T-helper 9 cell (primary cell): ENCODE data around the gene MANBA.
"Not testable (repeated sequence)": the region's sequence is repeated elsewhere in the genome, so short reads cannot be mapped to it uniquely, and the experiment has no call there.

Experiments
- DNase-seq: peaks from one replicate; pipeline ENCODE4 v3.0.0-alpha.2; 2020

Gene MANBA

GRCh38 chr4:102718833-102719575 lies 41.8 kb downstream of the MANBA start:
- not testable (repeated sequence) for DNase-seq

- DNase-seq: no peak
These were observed 43.2 kb downstream of the MANBA start for GRCh38 chr4:102717448-102718092.

GRCh38 chr4:102715057-102715456 lies 45.7 kb downstream of the MANBA start:
- no peak for DNase-seq

GRCh38 chr4:102713774-102714173 lies 47.0 kb downstream of the MANBA start:
- not testable (repeated sequence) for DNase-seq

GRCh38 chr4:102713096-102713495 lies 47.7 kb downstream of the MANBA start:
- DNase-seq: no peak

- DNase-seq: no peak
These were observed 49.8 kb downstream of the MANBA start for GRCh38 chr4:102710986-102711385.

- not testable (repeated sequence) for DNase-seq
These were observed 51.7 kb downstream of the MANBA start for GRCh38 chr4:102709060-102709459.

GRCh38 chr4:102707150-102707549 lies 53.6 kb downstream of the MANBA start:
- no peak for DNase-seq

GRCh38 chr4:102705391-102705935 lies 55.3 kb downstream of the MANBA start:
- DNase-seq: no peak

- DNase-seq: no peak
These were observed 64.0 kb downstream of the MANBA start for GRCh38 chr4:102696758-102697157.

GRCh38 chr4:102694791-102695190 lies 66.0 kb downstream of the MANBA start:
- DNase-seq: no peak

- no peak for DNase-seq
These were observed 66.9 kb downstream of the MANBA start for GRCh38 chr4:102693861-102694260.

GRCh38 chr4:102693262-102693850 lies 67.4 kb downstream of the MANBA start:
- no peak for DNase-seq

GRCh38 chr4:102692474-102692873 lies 68.3 kb downstream of the MANBA start:
- no peak for DNase-seq

GRCh38 chr4:102687982-102688433 lies 72.8 kb downstream of the MANBA start:
- DNase-seq: no peak

- no peak for DNase-seq
These were observed 73.3 kb downstream of the MANBA start for GRCh38 chr4:102687373-102687981.

GRCh38 chr4:102685768-102686167 lies 75.0 kb downstream of the MANBA start:
- no peak for DNase-seq

GRCh38 chr4:102684610-102685052 lies 76.1 kb downstream of the MANBA start:
- DNase-seq: no peak

GRCh38 chr4:102683881-102684609 lies 76.7 kb downstream of the MANBA start:
- DNase-seq: no peak

GRCh38 chr4:102678695-102679335 lies 82.0 kb downstream of the MANBA start:
- no peak for DNase-seq

GRCh38 chr4:102678107-102678506 lies 82.7 kb downstream of the MANBA start:
- DNase-seq: no peak

GRCh38 chr4:102675141-102675540 lies 85.6 kb downstream of the MANBA start:
- DNase-seq: no peak
